Omental fat pad (tissue), 4 donors: Measurements from ENCODE around the gene RIOX2. TPM values are rescaled to one million over a fixed set of nuclear protein-coding genes. Genes with fewer than 3 reads are reported as not detected.

Experiments
- ATAC-seq: fragments of 150-250 bp; one replicate; pipeline ENCODE4 v1.9.1; 2016; ENCODE audit warnings: mild to moderate bottlenecking, moderate library complexity; ENCODE audit not compliant: low FRiP score
- DNase-seq: peaks from one replicate; pipeline ENCODE4 v3.0.0-alpha.2; 2019; ENCODE audit warnings: low spot score
- total RNA-seq, 4 donors: library from RNA; depleted of rRNA; stranded (reverse); fragments of >200 nt; gene quantifications; one replicate each; pipeline ENCODE4 v1.1.0, GENCODE V29; 2016
- TF ChIP-seq, protein P1 (sequence below), 3 donors: fragments of 450-650 bp; IDR thresholded peaks; one replicate each; pipeline ENCODE4 v1.5.1; 2016 to 2017; ENCODE audit warnings: antibody characterized with exemption in 3 of 3, mild to moderate bottlenecking in 3 of 3, moderate library complexity in 2 of 3

Gene RIOX2
- total RNA-seq, 4 donors from 2014 or later = 27.2 to 42.4 (median 33.2) TPM

DNA sequence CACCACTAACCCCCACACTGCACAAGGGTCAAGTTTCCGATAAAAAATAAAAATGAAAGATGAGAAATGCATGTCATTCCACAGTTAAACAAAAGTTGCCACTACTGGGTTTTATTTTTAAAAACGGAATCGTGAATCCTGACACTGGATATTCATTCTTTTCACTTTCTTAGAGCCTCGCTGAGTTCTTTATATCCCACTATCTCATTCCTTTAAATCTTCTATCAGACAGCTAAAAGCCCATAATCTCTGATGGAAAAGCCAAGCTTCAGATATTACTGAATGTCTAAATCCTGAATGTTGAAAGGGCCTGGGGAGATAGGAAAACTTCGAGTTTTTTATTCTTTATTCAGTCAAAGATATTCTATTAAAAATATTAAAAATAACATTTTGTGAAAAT, 11.7 kb downstream of the RIOX2 start:
- ATAC-seq (no peak), DNase-seq (no peak)
- TF ChIP-seq, protein P1, sequence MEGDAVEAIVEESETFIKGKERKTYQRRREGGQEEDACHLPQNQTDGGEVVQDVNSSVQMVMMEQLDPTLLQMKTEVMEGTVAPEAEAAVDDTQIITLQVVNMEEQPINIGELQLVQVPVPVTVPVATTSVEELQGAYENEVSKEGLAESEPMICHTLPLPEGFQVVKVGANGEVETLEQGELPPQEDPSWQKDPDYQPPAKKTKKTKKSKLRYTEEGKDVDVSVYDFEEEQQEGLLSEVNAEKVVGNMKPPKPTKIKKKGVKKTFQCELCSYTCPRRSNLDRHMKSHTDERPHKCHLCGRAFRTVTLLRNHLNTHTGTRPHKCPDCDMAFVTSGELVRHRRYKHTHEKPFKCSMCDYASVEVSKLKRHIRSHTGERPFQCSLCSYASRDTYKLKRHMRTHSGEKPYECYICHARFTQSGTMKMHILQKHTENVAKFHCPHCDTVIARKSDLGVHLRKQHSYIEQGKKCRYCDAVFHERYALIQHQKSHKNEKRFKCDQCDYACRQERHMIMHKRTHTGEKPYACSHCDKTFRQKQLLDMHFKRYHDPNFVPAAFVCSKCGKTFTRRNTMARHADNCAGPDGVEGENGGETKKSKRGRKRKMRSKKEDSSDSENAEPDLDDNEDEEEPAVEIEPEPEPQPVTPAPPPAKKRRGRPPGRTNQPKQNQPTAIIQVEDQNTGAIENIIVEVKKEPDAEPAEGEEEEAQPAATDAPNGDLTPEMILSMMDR (IDR thresholded peaks at IDR 0.05) = no peak

DNA sequence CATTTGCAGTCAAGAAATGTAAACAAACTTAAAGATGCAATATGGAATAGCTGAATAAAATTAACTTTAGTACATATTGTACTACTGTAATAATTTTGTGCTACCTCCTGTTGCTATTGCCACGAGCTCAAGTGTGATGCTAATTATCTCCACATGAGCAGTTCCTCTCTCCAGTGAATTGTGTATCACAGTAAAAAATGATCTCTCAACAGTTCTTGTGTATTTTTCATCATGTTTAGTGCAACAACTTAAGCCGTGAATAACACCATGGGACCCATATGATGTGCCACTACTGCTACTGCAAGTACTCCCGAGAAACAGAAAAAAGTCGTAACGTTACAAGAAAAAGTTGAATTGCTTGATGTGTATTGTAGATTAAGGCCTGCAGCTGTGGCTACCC, 12.4 kb downstream of the RIOX2 start:
- DNase-seq (no peak), ATAC-seq (no peak)
- TF ChIP-seq, protein P1 (IDR thresholded peaks at IDR 0.05) = no peak

DNA sequence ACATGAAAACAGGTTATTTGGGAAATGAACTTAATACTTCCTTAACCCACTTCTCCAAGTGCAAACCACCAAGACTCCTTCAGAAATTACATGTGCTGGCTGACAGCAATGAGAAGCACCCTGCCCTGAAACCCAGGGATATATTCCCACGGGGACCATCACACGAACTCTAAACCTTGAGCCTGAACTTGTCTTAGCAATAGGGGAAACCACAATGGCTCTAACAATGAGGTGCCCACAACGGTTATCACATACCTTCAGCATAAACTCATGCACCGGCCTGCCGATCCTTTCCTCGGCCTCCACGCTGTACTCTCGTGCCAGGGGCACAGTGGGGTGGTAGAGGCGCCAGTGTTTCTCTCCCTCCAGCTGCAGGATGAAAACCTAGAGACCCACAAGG, 13.4 kb downstream of the RIOX2 start:
- DNase-seq (no peak), ATAC-seq (no peak)
- TF ChIP-seq, protein P1 (IDR thresholded peaks at IDR 0.05) = no peak

DNA sequence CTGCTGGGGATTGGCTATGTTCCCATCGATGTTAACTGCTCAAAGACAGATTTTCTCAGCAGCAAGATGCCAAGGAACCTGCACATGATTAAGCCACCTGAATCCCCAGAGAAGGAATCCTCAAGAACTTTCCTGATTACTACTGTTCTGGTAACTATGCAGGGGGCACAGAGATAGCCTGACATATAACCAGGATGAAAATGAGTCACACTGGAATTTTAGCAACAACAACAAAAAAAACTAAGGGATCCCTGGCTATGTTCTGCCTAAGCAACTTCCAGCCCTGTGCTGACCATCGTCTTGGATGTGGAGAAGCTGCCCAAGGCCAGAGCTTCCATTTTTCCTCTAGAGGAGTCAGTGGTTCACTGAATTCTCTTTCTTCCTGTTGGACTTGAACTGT, 13.8 kb downstream of the RIOX2 start:
- no peak for DNase-seq
- TF ChIP-seq, protein P1 (IDR thresholded peaks at IDR 0.05) = no peak
- ATAC-seq = no peak

DNA sequence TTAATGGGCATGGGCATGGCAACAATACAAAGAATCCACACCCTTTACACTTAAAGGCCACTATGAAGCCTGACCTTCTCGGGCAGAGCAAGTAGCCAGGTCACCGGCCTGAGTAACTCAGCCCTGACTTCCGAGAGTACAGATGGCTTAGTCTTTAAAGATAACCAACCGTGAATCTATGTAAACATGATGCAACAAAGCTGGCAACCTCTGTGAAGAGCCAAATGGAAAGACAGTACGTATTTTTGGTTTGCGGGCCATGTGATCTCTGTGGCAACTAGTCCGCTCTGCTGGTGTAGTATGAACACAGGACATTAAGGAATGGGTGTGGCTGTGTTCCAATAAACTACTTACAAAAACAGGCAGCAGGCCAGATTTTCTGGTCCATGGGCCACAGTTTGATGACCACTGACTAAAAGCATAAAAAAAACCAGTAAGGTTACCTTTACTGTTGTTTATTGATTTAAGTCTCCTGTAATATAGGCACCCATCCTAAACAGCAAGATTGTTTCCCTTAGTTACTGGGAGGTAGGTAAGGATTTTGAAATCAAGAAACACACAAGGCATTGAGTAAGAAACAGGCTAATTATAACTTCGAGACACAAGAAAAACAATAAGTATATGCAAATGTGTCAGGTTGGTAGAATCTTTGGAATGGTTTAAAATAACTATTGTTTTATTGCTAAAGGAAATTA, 14.5 kb downstream of the RIOX2 start:
- DNase-seq (no peak), ATAC-seq (no peak)
- TF ChIP-seq, protein P1 (IDR thresholded peaks at IDR 0.05) = no peak

DNA sequence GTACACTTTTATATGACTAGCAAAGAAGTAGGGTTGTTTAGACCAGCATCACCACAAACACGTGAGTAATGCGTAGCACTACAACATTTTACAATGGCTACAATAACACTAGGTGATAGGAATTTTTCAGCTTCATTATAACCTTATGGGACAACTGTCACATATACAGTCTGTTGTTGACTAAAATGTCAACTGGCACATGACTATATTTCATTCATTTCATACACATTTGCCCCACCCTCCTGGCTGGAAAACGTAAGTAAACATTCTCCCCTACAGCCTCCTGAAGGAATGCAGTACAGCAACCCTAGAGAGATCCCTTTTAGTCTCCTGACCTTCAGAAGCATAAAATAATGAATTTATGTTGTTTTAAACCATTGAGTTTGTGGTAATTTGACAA, 16.2 kb downstream of the RIOX2 start:
- TF ChIP-seq, protein P1 (IDR thresholded peaks at IDR 0.05) = no peak
- DNase-seq (no peak), ATAC-seq (no peak)

DNA sequence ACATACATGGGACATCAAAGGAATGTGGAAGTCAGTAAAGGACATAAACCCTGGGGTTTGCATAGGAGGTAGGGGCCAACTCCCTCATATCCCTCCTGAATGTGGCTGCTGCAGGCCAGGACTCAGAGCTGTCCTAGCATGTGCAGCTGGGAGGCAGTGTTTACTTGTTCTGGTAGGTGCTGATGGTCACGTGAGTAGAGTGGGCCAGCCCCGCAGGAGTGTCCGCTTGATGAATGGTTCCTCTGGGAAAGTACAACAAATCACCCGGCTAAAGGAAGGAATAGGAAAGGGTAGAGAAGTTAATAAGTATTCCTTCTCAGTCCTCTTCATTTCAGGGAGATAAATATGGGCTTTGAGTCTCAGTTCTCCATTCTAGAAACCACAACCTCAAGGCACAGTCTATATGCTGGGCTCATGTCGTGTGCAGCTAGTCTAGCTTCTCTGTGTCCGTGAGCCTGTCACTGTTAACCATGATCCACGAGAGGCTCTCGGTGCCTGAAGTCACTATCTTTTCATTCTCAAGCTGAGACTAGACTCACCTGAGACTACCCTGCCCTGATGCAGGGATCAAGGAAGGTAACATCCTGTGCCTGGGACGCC, 17.9 kb downstream of the RIOX2 start:
- TF ChIP-seq, protein P1 (IDR thresholded peaks at IDR 0.05) = no peak
- ATAC-seq (no peak), DNase-seq (no peak)
